HCT116 (cell line): ENCODE results near the gene RIMBP2. TPM values are rescaled to one million over a fixed set of nuclear protein-coding genes. Genes with fewer than 3 reads are reported as not detected.

Experiments used
- ATAC-seq: fragments of 200-7000 bp; cut with Tn5 transposase; 2 replicates; pipeline ENCODE4 v1.9.1; 2020; ENCODE audit warnings: mild to moderate bottlenecking, moderate library complexity
- BruUV-seq: library from RNA; stranded (reverse); fragments of 400-500 nt; replicated peaks from 2 replicates; lab custom pipeline; 2021; lab: Mats Ljungman, UMichigan
- CTCF ChIA-PET: fragments of 300-600 bp; sonication (Branson Sonifier 250); formaldehyde crosslinking; loops from one replicate; lab custom pipeline; 2021; ENCODE audit warnings: antibody characterized with exemption; lab: Charles Lee
- POLR2A ChIA-PET: fragments of 300-600, 350-600 bp; sonication (Branson Sonifier 250); formaldehyde crosslinking; loops from one replicate; lab custom pipeline; 2021; ENCODE audit warnings: antibody characterized with exemption; lab: Charles Lee
- RAD21 ChIA-PET, 2 experiments: fragments of 300-600 bp; sonication (Branson Sonifier 250); formaldehyde crosslinking; loops; one replicate each; lab custom pipeline; 2023; ENCODE audit warnings: low total read pairs in 2 of 2; ENCODE audit not compliant: uncharacterized antibody in 2 of 2, unreplicated experiment in 2 of 2, low non-redundant PET in 1 of 2; lab: Charles Lee
- DNase-seq: peaks from one replicate; pipeline ENCODE4 v3.0.0-alpha.2; 2010; ENCODE audit warnings: low read depth, low spot score
- H2AFZ ChIP-seq: fragments of 200-600 bp; shearing (Covaris generic), sonication (generic); 2 replicates; pipeline ENCODE4 v1.6.1; 2017; ENCODE audit warnings: low read depth, mixed run types, mixed read lengths, antibody characterized with exemption, low read length; ENCODE audit not compliant: poor library complexity, severe bottlenecking
- H3K27ac ChIP-seq: 2 replicates; pipeline ENCODE4 v1.5.1; 2012; ENCODE audit warnings: low read depth, low read length
- H3K27me3 ChIP-seq: fragments of 200-600 bp; sonication (generic); 2 replicates; pipeline ENCODE4 v1.6.1; 2016; ENCODE audit warnings: mixed run types, low read length, mixed read lengths; ENCODE audit not compliant: insufficient read depth
- H3K36me3 ChIP-seq, 2 experiments: fragments of 200-500 bp in 1 of 2; fragments of 200-600 bp in 1 of 2; sonication (Bioruptor generic) in 1 of 2; sonication (generic) in 1 of 2; 2 replicates each; pipeline versions ENCODE4 v1.5.1 to v1.6.1; 2014 to 2016; ENCODE audit warnings: low read length in 2 of 2, inconsistent platforms in 1 of 2, mixed read lengths in 1 of 2, mixed run types in 1 of 2; ENCODE audit not compliant: insufficient read depth in 2 of 2, control insufficient read depth in 1 of 2
- H3K4me1 ChIP-seq, 2 experiments: fragments of 200-600 bp in 1 of 2; sonication (generic) in 1 of 2; 2 replicates each; pipeline versions ENCODE4 v1.5.1 to v1.6.1; 2012 to 2017; ENCODE audit warnings: low read length in 2 of 2, inconsistent platforms in 1 of 2, mild to moderate bottlenecking in 1 of 2, mixed read lengths in 1 of 2, mixed run types in 1 of 2, moderate library complexity in 1 of 2; ENCODE audit not compliant: insufficient read depth in 2 of 2, control insufficient read depth in 1 of 2
- H3K4me2 ChIP-seq: fragments of 200-600 bp; sonication (generic); 2 replicates; pipeline ENCODE4 v1.6.1; 2017; ENCODE audit warnings: mixed run types, low read length, mixed read lengths
- H3K4me3 ChIP-seq, 2 experiments: fragments of 200-600 bp in 1 of 2; sonication (generic) in 1 of 2; replicated peaks in 1 of 2; 2 replicates each; pipeline ENCODE4 v1.5.1; 2011 to 2016; ENCODE audit warnings: low read length in 2 of 2, control low read depth in 1 of 2, low read depth in 1 of 2, mild to moderate bottlenecking in 1 of 2, mixed read lengths in 1 of 2, mixed run types in 1 of 2
- H3K79me2 ChIP-seq: fragments of 200-600 bp; sonication (generic); 2 replicates; pipeline ENCODE4 v1.6.1; 2017; ENCODE audit warnings: mild to moderate bottlenecking, mixed run types, low read length, moderate library complexity, mixed read lengths; ENCODE audit not compliant: insufficient read depth
- H3K9ac ChIP-seq: fragments of 200-600 bp; sonication (generic); 2 replicates; pipeline ENCODE4 v1.6.1; 2016; ENCODE audit warnings: low read length, mixed read lengths
- H3K9me2 ChIP-seq: fragments of 200-600 bp; sonication (generic), shearing (Covaris generic); 2 replicates; pipeline ENCODE4 v1.6.1; 2017; ENCODE audit warnings: mixed run types, mild to moderate bottlenecking, moderate library complexity; ENCODE audit not compliant: insufficient read depth
- H3K9me3 ChIP-seq, 2 experiments: fragments of 200-500 bp in 1 of 2; fragments of 200-600 bp in 1 of 2; sonication (Bioruptor generic) in 1 of 2; sonication (generic) in 1 of 2; 2 replicates each; pipeline ENCODE4 v1.6.1; 2014 to 2017; ENCODE audit warnings: low read length in 2 of 2, mixed read lengths in 2 of 2, inconsistent platforms in 1 of 2, low read depth in 1 of 2, mild to moderate bottlenecking in 1 of 2, mixed run types in 1 of 2, moderate library complexity in 1 of 2; ENCODE audit not compliant: control insufficient read depth in 1 of 2, insufficient read depth in 1 of 2
- H4K20me1 ChIP-seq: fragments of 200-600 bp; sonication (generic), shearing (Covaris generic); 2 replicates; pipeline ENCODE4 v1.6.1; 2017; ENCODE audit warnings: mixed run types, mild to moderate bottlenecking, moderate library complexity; ENCODE audit not compliant: insufficient read depth
- ATF3 ChIP-seq: IDR thresholded peaks from 2 replicates; pipeline ENCODE4 v1.6.1; 2012
- CBX3 ChIP-seq: IDR thresholded peaks from 2 replicates; pipeline ENCODE4 v1.6.1; 2012; ENCODE audit warnings: low read depth
- CEBPB ChIP-seq: IDR thresholded peaks from 2 replicates; pipeline ENCODE4 v1.6.1; 2012; ENCODE audit warnings: low read depth
- CTCF ChIP-seq, 3 experiments: fragments of 200-600 bp in 1 of 3; sonication (generic) in 1 of 3; IDR thresholded peaks in 2 of 3; conservative IDR thresholded peaks in 1 of 3; 2 replicates each; pipeline ENCODE4 v1.5.1; 2012 to 2017; ENCODE audit warnings: low read depth in 2 of 3, low read length in 2 of 3, antibody characterized with exemption in 1 of 3, borderline replicate concordance in 1 of 3, control low read depth in 1 of 3, mild to moderate bottlenecking in 1 of 3, mixed read lengths in 1 of 3, mixed run types in 1 of 3, moderate library complexity in 1 of 3; ENCODE audit not compliant: insufficient read depth in 1 of 3
- EGR1 ChIP-seq: IDR thresholded peaks from 2 replicates; pipeline ENCODE4 v1.6.1; 2012; ENCODE audit warnings: low read depth
- ELF1 ChIP-seq: IDR thresholded peaks from 2 replicates; pipeline ENCODE4 v1.6.1; 2012; ENCODE audit warnings: low read depth, borderline replicate concordance
- EZH2phosphoT487 ChIP-seq: fragments of 200-600 bp; IDR thresholded peaks from 2 replicates; pipeline ENCODE4 v1.6.1; 2018; ENCODE audit warnings: antibody characterized with exemption, borderline replicate concordance
- FOSL1 ChIP-seq: IDR thresholded peaks from 2 replicates; pipeline ENCODE4 v1.6.1; 2012; ENCODE audit warnings: low read depth
- JUND ChIP-seq: IDR thresholded peaks from 2 replicates; pipeline ENCODE4 v1.6.1; 2012
- POLR2A ChIP-seq: IDR thresholded peaks from 2 replicates; pipeline ENCODE4 v1.7.0; 2011; ENCODE audit warnings: borderline replicate concordance; ENCODE audit not compliant: insufficient read depth, insufficient read length; ENCODE audit errors: extremely low read depth
- POLR2AphosphoS5 ChIP-seq: IDR thresholded peaks from 2 replicates; pipeline ENCODE4 v1.6.1; 2011; ENCODE audit warnings: mild to moderate bottlenecking, low read depth, low read length, moderate library complexity
- RAD21 ChIP-seq: IDR thresholded peaks from 2 replicates; pipeline ENCODE4 v1.6.1; 2012; ENCODE audit warnings: low read depth, mild to moderate bottlenecking
- REST ChIP-seq: IDR thresholded peaks from 2 replicates; pipeline ENCODE4 v1.6.1; 2012; ENCODE audit warnings: low read depth
- SIN3A ChIP-seq: IDR thresholded peaks from 2 replicates; pipeline ENCODE4 v1.6.1; 2012; ENCODE audit warnings: low read depth
- SP1 ChIP-seq: IDR thresholded peaks from 2 replicates; pipeline ENCODE4 v1.6.1; 2012; ENCODE audit warnings: low read depth
- SRF ChIP-seq: IDR thresholded peaks from 2 replicates; pipeline ENCODE4 v1.6.1; 2012; ENCODE audit warnings: low read depth
- TCF7L2 ChIP-seq: IDR thresholded peaks from 2 replicates; pipeline ENCODE4 v1.7.0; 2011; ENCODE audit warnings: borderline replicate concordance, inconsistent platforms; ENCODE audit not compliant: insufficient read depth, insufficient read length; ENCODE audit errors: extremely low read depth
- ZBTB33 ChIP-seq: IDR thresholded peaks from 2 replicates; pipeline ENCODE4 v1.6.1; 2011; ENCODE audit warnings: mild to moderate bottlenecking, low read length, moderate library complexity; ENCODE audit not compliant: insufficient replicate concordance; ENCODE audit errors: extremely low read depth
- ZFX ChIP-seq: fragments of 450-650 bp; IDR thresholded peaks from 2 replicates; pipeline ENCODE4 v1.6.1; 2017
- ZNF274 ChIP-seq: fragments of 200-500 bp; sonication (Bioruptor generic); IDR thresholded peaks from 2 replicates; pipeline ENCODE4 v1.6.1; 2014; ENCODE audit warnings: mild to moderate bottlenecking, low read depth, low read length, inconsistent platforms
- intact Hi-C: fragments of 100-400 bp; cut with micrococcal nuclease; formaldehyde crosslinking; loops from 2 replicates; pipeline ENCODE4 v1.10.0; 2022
- total RNA-seq: library from RNA; stranded (reverse); gene quantifications from one replicate; pipeline ENCODE4 v1.2.1, GENCODE V29; 2021; ENCODE audit not compliant: unreplicated experiment

Gene RIMBP2
- total RNA-seq, 1 experiment from 2014 or later, result not detected

GRCh38 chr12:130473266-130473665, 242.8 kb downstream of the RIMBP2 start:
- Histone ChIP-seq H2AFZ (no peak overlapping the region), H3K27me3 (0 out of 2 replicates have a peak, but pooled peaks cover 4% of the 10 kb centered on the region), H4K20me1 (no peaks in the 10 kb centered on the region), H3K27ac (no peak overlapping the region), H3K79me2 (no peaks in the 10 kb centered on the region), H3K4me1 (no peaks in the 10 kb centered on the region), H3K9me2 (no peaks in the 10 kb centered on the region), H3K4me3 (no peak overlapping the region), H3K9me3 (no peaks in the 10 kb centered on the region), H3K4me2 (no peak overlapping the region)
- ATAC-seq, result no peak
- POLR2A ChIA-PET, result no interaction called here
- DNase-seq, result no peak
- intact Hi-C loops, result no loop called here
- RAD21 ChIA-PET, result no interaction called here
- TF ChIP-seq EGR1, result no peak
- no peak for TF ChIP-seq ELF1
- TF ChIP-seq EZH2phosphoT487, result no peak
- no peak for TF ChIP-seq ZNF274
- no peak for TF ChIP-seq POLR2AphosphoS5
- TF ChIP-seq FOSL1, result no peak
- TF ChIP-seq ATF3, result no peak
- no peak for TF ChIP-seq SIN3A
- TF ChIP-seq REST, result no peak
- no peak for TF ChIP-seq JUND
- TF ChIP-seq ZFX, result no peak
- no peak for TF ChIP-seq CTCF (IDR thresholded peaks at IDR 0.05 in 2 of 3, conservative IDR thresholded peaks at IDR 0.05 in 1 of 3; ENCODE audit: borderline replicate concordance in 1 of 3, insufficient read depth in 1 of 3, low read depth in 2 of 3, low read length in 2 of 3)
- TF ChIP-seq CEBPB, result no peak
- no peak for TF ChIP-seq CBX3
- TF ChIP-seq POLR2A, result no peak
- no peak for TF ChIP-seq ZBTB33
- TF ChIP-seq SP1, result no peak
- no peak for TF ChIP-seq SRF
- no peak for TF ChIP-seq TCF7L2
- TF ChIP-seq RAD21, result no peak
- TF ChIP-seq, all 23 proteins: peak for 0
- CTCF ChIA-PET, result no interaction called here
- no peaks in the 10 kb centered on the region for H3K36me3 ChIP-seq
- no peak overlapping the region for H3K9ac ChIP-seq
- no TSS peak for BruUV-seq
